ENCODE measurements around the gene TOX2. TPM values are rescaled to one million over a fixed set of nuclear protein-coding genes. Genes with fewer than 3 reads are reported as not detected.

The TOX2 gene
- polyA plus RNA-seq (ENCODE audit: low read depth in 6 of 6) = under 1 TPM in 3 of 6 donors, not detected in 3; 0.17 to 0.26 (median 0.26) TPM

- Mint-ChIP-seq H3K27ac (peak within 1 kb of the TSS; percentile 19 to 92 (median 58)), H3K4me3 (peak within 1 kb of the TSS; percentile 78 to 91 (median 88)), H3K4me1 (peaks cover 13 to 24% (median 13%) of the 10 kb centered on the region in 3 donors), H3K9me3 (peaks cover 0 to 28% (median 14%) of the 10 kb centered on the region in 7 donors), H3K36me3 (peaks cover 0 to 6% of the 10 kb centered on the region in 2 donors), H3K27me3 (peaks cover 49 to 89% (median 56%) of the 10 kb centered on the region in 3 donors)
- peak; percentile 57 to 67 for ATAC-seq (ENCODE audit: low read depth in 2 of 2)
- peak; percentile 9 for DNase-seq
These were observed at the start of gene TOX2 for GRCh38 chr20:43914311-43915210. TSS of gene TOX2 (plus strand) at chr20:43914852. CDS start at chr20:43914892, 40 bp downstream.

GRCh38 chr20:43868091-43868490 is 46.6 kb upstream of the TOX2 start:
- Mint-ChIP-seq H3K27me3 (peaks cover 0 to 8% (median 6%) of the 10 kb centered on the region in 3 donors), H3K36me3 (no peaks in the 10 kb centered on the region), H3K9me3 (peaks cover 0 to 4% (median 0%) of the 10 kb centered on the region in 7 donors), H3K4me3 (no peak overlapping the region), H3K27ac (no peak overlapping the region), H3K4me1 (no peaks in the 10 kb centered on the region)
- DNase-seq = no peak
- ATAC-seq (ENCODE audit: low read depth in 2 of 2) = no peak

- Mint-ChIP-seq H3K27ac (no peak overlapping the region), H3K4me1 (no peaks in the 10 kb centered on the region)
These were observed 44.2 kb upstream of the TOX2 start for GRCh38 chr20:43870484-43870883.

GRCh38 chr20:43878776-43879175 is 35.9 kb upstream of the TOX2 start:
- Mint-ChIP-seq H3K4me3 (no peak overlapping the region), H3K36me3 (no peaks in the 10 kb centered on the region), H3K27me3 (peaks cover 26 to 62% (median 53%) of the 10 kb centered on the region in 3 donors), H3K4me1 (no peaks in the 10 kb centered on the region), H3K9me3 (peaks cover 4 to 17% (median 9%) of the 10 kb centered on the region in 7 donors), H3K27ac (no peak overlapping the region)
- DNase-seq (no peak), ATAC-seq (ENCODE audit: low read depth in 2 of 2) (no peak)

More at GRCh38 chr20:43870484-43870883, 44.2 kb upstream of the TOX2 start:
- Mint-ChIP-seq H3K36me3 (no peaks in the 10 kb centered on the region), H3K4me3 (no peak overlapping the region), H3K9me3 (peaks cover 0 to 4% (median 0%) of the 10 kb centered on the region in 7 donors), H3K27me3 (peaks cover under 1 to 15% (median 14%) of the 10 kb centered on the region in 3 donors)
- ATAC-seq (ENCODE audit: low read depth in 2 of 2) (no peak), DNase-seq (no peak)

GRCh38 chr20:43893930-43894329 is 20.7 kb upstream of the TOX2 start:
- no peak overlapping the region for H3K27ac Mint-ChIP-seq
- peak overlapping the region in 1 of 8 donors; percentile 82 for H3K4me3 Mint-ChIP-seq
- DNase-seq (no peak), ATAC-seq (ENCODE audit: low read depth in 2 of 2) (no peak)
- peaks cover 18 to 52% (median 29%) of the 10 kb centered on the region in 7 donors for H3K9me3 Mint-ChIP-seq
- peaks cover 30 to 61% (median 55%) of the 10 kb centered on the region in 3 donors for H3K27me3 Mint-ChIP-seq
- H3K36me3 Mint-ChIP-seq = peaks cover 5 to 22% of the 10 kb centered on the region in 2 donors
- no peaks in the 10 kb centered on the region for H3K4me1 Mint-ChIP-seq

- no peaks in the 10 kb centered on the region for H3K4me1 Mint-ChIP-seq
- no peak for ATAC-seq (ENCODE audit: low read depth in 2 of 2)
These were observed 20.2 kb upstream of the TOX2 start for GRCh38 chr20:43894491-43894890.

GRCh38 chr20:43895235-43895634 is 19.4 kb upstream of the TOX2 start:
- H3K9me3 Mint-ChIP-seq = peaks cover 12 to 39% (median 20%) of the 10 kb centered on the region in 7 donors
- H3K4me1 Mint-ChIP-seq = no peaks in the 10 kb centered on the region
- no peak for DNase-seq
- peaks cover 5 to 9% of the 10 kb centered on the region in 2 donors for H3K36me3 Mint-ChIP-seq
- H3K4me3 Mint-ChIP-seq = no peak overlapping the region
- no peak for ATAC-seq (ENCODE audit: low read depth in 2 of 2)
- H3K27ac Mint-ChIP-seq = no peak overlapping the region
- H3K27me3 Mint-ChIP-seq = peaks cover 30 to 50% (median 44%) of the 10 kb centered on the region in 3 donors

More at GRCh38 chr20:43894491-43894890, 20.2 kb upstream of the TOX2 start:
- DNase-seq = no peak
- Mint-ChIP-seq H3K9me3 (peaks cover 16 to 47% (median 27%) of the 10 kb centered on the region in 7 donors), H3K27me3 (peaks cover 30 to 57% (median 50%) of the 10 kb centered on the region in 3 donors), H3K4me3 (peak overlapping the region in 1 of 8 donors; percentile 29), H3K36me3 (peaks cover 5 to 17% of the 10 kb centered on the region in 2 donors), H3K27ac (no peak overlapping the region)

GRCh38 chr20:43899274-43900120 is 15.2 kb upstream of the TOX2 start:
- H3K27me3 Mint-ChIP-seq = peaks cover 27 to 56% (median 53%) of the 10 kb centered on the region in 3 donors
- H3K4me1 Mint-ChIP-seq = no peaks in the 10 kb centered on the region
- peaks cover 0 to 20% of the 10 kb centered on the region in 2 donors for H3K36me3 Mint-ChIP-seq
- peaks cover 10 to 20% (median 14%) of the 10 kb centered on the region in 7 donors for H3K9me3 Mint-ChIP-seq
- ATAC-seq (ENCODE audit: low read depth in 2 of 2) = no peak
- H3K4me3 Mint-ChIP-seq = peak overlapping the region in 1 of 8 donors; percentile 61
- H3K27ac Mint-ChIP-seq = no peak overlapping the region
- no peak for DNase-seq

GRCh38 chr20:43900121-43900466 is 14.6 kb upstream of the TOX2 start:
- H3K27ac Mint-ChIP-seq = no peak overlapping the region
- H3K4me1 Mint-ChIP-seq = no peaks in the 10 kb centered on the region
- no peak overlapping the region for H3K4me3 Mint-ChIP-seq
- peaks cover 10 to 21% (median 14%) of the 10 kb centered on the region in 7 donors for H3K9me3 Mint-ChIP-seq
- peaks cover 0 to 20% of the 10 kb centered on the region in 2 donors for H3K36me3 Mint-ChIP-seq
- peaks cover 30 to 52% (median 51%) of the 10 kb centered on the region in 3 donors for H3K27me3 Mint-ChIP-seq
- DNase-seq (no peak), ATAC-seq (ENCODE audit: low read depth in 2 of 2) (no peak)

GRCh38 chr20:43900496-43900895 is 14.2 kb upstream of the TOX2 start:
- H3K9me3 Mint-ChIP-seq = peaks cover 10 to 21% (median 14%) of the 10 kb centered on the region in 7 donors
- peaks cover 0 to 20% of the 10 kb centered on the region in 2 donors for H3K36me3 Mint-ChIP-seq
- no peaks in the 10 kb centered on the region for H3K4me1 Mint-ChIP-seq
- ATAC-seq (ENCODE audit: low read depth in 2 of 2) (no peak), DNase-seq (no peak)
- H3K4me3 Mint-ChIP-seq = no peak overlapping the region
- H3K27me3 Mint-ChIP-seq = peaks cover 34 to 52% (median 51%) of the 10 kb centered on the region in 3 donors
- no peak overlapping the region for H3K27ac Mint-ChIP-seq

GRCh38 chr20:43901296-43901695 is 13.4 kb upstream of the TOX2 start:
- H3K27me3 Mint-ChIP-seq = peaks cover 34 to 44% (median 44%) of the 10 kb centered on the region in 3 donors
- no peak for DNase-seq
- H3K4me1 Mint-ChIP-seq = no peaks in the 10 kb centered on the region
- H3K36me3 Mint-ChIP-seq = peaks cover 0 to 20% of the 10 kb centered on the region in 2 donors
- H3K9me3 Mint-ChIP-seq = peaks cover 10 to 19% (median 14%) of the 10 kb centered on the region in 7 donors
- H3K4me3 Mint-ChIP-seq = no peak overlapping the region
- no peak for ATAC-seq (ENCODE audit: low read depth in 2 of 2)
- H3K27ac Mint-ChIP-seq = no peak overlapping the region

- H3K27me3 Mint-ChIP-seq = peaks cover 27 to 42% (median 31%) of the 10 kb centered on the region in 3 donors
- peak overlapping the region in 1 of 6 donors; percentile 68 for H3K27ac Mint-ChIP-seq
- H3K4me3 Mint-ChIP-seq = no peak overlapping the region
- no peak for DNase-seq
- H3K36me3 Mint-ChIP-seq = peaks cover 9 to 24% of the 10 kb centered on the region in 2 donors
- peaks cover 16 to 34% (median 25%) of the 10 kb centered on the region in 7 donors for H3K9me3 Mint-ChIP-seq
- no peaks in the 10 kb centered on the region for H3K4me1 Mint-ChIP-seq
- ATAC-seq (ENCODE audit: low read depth in 2 of 2) = no peak
These were observed 10.5 kb upstream of the TOX2 start for GRCh38 chr20:43903953-43904826.

Measured in naive B cell (primary cell).